Measurements from ENCODE around the gene PPME1.

The PPME1 gene

GRCh38 chr11:74162681-74163467, 8.2 kb upstream of the PPME1 start:
- no peak for DNase-seq (ENCODE audit: low spot score)

- no peak for DNase-seq (ENCODE audit: low spot score)
Measured at GRCh38 chr11:74168838-74169237, 2.3 kb upstream of the PPME1 start.

- DNase-seq (ENCODE audit: low spot score) = peak; percentile 18
Measured at GRCh38 chr11:74169738-74170458, 1.2 kb upstream of the PPME1 start.

- no peak for DNase-seq (ENCODE audit: low spot score)
Measured at GRCh38 chr11:74171630-74171968, 510 bp downstream of the PPME1 start.

GRCh38 chr11:74171997-74172396, 908 bp downstream of the PPME1 start:
- peak; percentile 16 for DNase-seq (ENCODE audit: low spot score)

GRCh38 chr11:74175920-74176319, 4.8 kb downstream of the PPME1 start:
- no peak for DNase-seq (ENCODE audit: low spot score)

- DNase-seq (ENCODE audit: low spot score) = no peak
Measured at GRCh38 chr11:74179234-74180052, 8.4 kb downstream of the PPME1 start.

GRCh38 chr11:74182635-74183034, 11.5 kb downstream of the PPME1 start:
- DNase-seq (ENCODE audit: low spot score) = no peak

GRCh38 chr11:74185285-74185684, 14.2 kb downstream of the PPME1 start:
- no peak for DNase-seq (ENCODE audit: low spot score)

- no peak for DNase-seq (ENCODE audit: low spot score)
Measured at GRCh38 chr11:74185695-74186094, 14.6 kb downstream of the PPME1 start.

GRCh38 chr11:74195828-74196227, 24.7 kb downstream of the PPME1 start:
- DNase-seq (ENCODE audit: low spot score) = no peak

- no peak for DNase-seq (ENCODE audit: low spot score)
Measured at GRCh38 chr11:74196781-74197486, 25.8 kb downstream of the PPME1 start.

GRCh38 chr11:74203966-74204365, 32.9 kb downstream of the PPME1 start:
- DNase-seq (ENCODE audit: low spot score) = no peak

- DNase-seq (ENCODE audit: low spot score) = no peak
Measured at GRCh38 chr11:74204701-74205100, 33.6 kb downstream of the PPME1 start.

- no peak for DNase-seq (ENCODE audit: low spot score)
Measured at GRCh38 chr11:74205181-74205580, 34.1 kb downstream of the PPME1 start.

- no peak for DNase-seq (ENCODE audit: low spot score)
Measured at GRCh38 chr11:74206746-74207145, 35.7 kb downstream of the PPME1 start.

GRCh38 chr11:74208507-74208906, 37.4 kb downstream of the PPME1 start:
- no peak for DNase-seq (ENCODE audit: low spot score)

GRCh38 chr11:74212533-74212932, 41.4 kb downstream of the PPME1 start:
- DNase-seq (ENCODE audit: low spot score) = no peak

GRCh38 chr11:74220376-74220775, 49.3 kb downstream of the PPME1 start:
- DNase-seq (ENCODE audit: low spot score) = no peak

GRCh38 chr11:74221816-74222215, 50.7 kb downstream of the PPME1 start:
- DNase-seq (ENCODE audit: low spot score) = no peak

GRCh38 chr11:74225565-74225964, 54.5 kb downstream of the PPME1 start:
- DNase-seq (ENCODE audit: low spot score) = no peak

- DNase-seq (ENCODE audit: low spot score) = no peak
Measured at GRCh38 chr11:74226907-74227306, 55.8 kb downstream of the PPME1 start.
